ENCODE data around the gene KRTAP9-3. TPM values are rescaled to one million over a fixed set of nuclear protein-coding genes. Genes with fewer than 3 reads are reported as not detected.
"Not testable (repeated sequence)": the region's sequence is repeated elsewhere in the genome, so short reads cannot be mapped to it uniquely, and the experiment has no call there.

KRTAP9-3 gene
- total and polyA plus RNA-seq, 9 donors = not detected

- not testable (repeated sequence) for DNase-seq; H3K27me3 ChIP-seq (ENCODE audit: control insufficient read depth, insufficient read depth, low read length); H3K36me3 ChIP-seq (ENCODE audit: control insufficient read depth, insufficient read depth, low read length); H3K4me3 ChIP-seq (ENCODE audit: low read length); H3K4me1 ChIP-seq (ENCODE audit: control insufficient read depth, insufficient read depth, low read length); H3K9me3 ChIP-seq (replicated peaks; ENCODE audit: control insufficient read depth, low read depth, low read length); H3K27ac ChIP-seq (ENCODE audit: low read length)
- WGBS (ENCODE audit: insufficient coverage) = 71% methylated on average over 1 of the region's 2 CpGs
These were observed 17.5 kb downstream of the KRTAP9-3 start, which contains the start of gene KRTAP9-4 for GRCh38 chr17:41249637-41250240. Gene KRTAP9-4 (plus strand): TSS chr17:41249687. CDS start chr17:41249721, 34 bp downstream.

- Histone ChIP-seq H3K9me3 (replicated peaks; ENCODE audit: control insufficient read depth, low read depth, low read length) (no peaks in the 10 kb centered on the region), H3K27me3 (ENCODE audit: control insufficient read depth, insufficient read depth, low read length) (peaks cover 5% of the 10 kb centered on the region), H3K27ac (ENCODE audit: low read length) (no peak overlapping the region), H3K4me1 (ENCODE audit: control insufficient read depth, insufficient read depth, low read length) (no peaks in the 10 kb centered on the region), H3K4me3 (ENCODE audit: low read length) (no peak overlapping the region), H3K36me3 (ENCODE audit: control insufficient read depth, insufficient read depth, low read length) (no peaks in the 10 kb centered on the region)
- 100% methylated on average over 1 of the region's 1 CpG for WGBS (ENCODE audit: insufficient coverage)
- DNase-seq = no peak
These were observed 19.0 kb downstream of the KRTAP9-3 start for GRCh38 chr17:41251261-41251660.

- Histone ChIP-seq H3K4me1 (ENCODE audit: control insufficient read depth, insufficient read depth, low read length) (no peaks in the 10 kb centered on the region), H3K36me3 (ENCODE audit: control insufficient read depth, insufficient read depth, low read length) (no peaks in the 10 kb centered on the region), H3K27ac (ENCODE audit: low read length) (no peak overlapping the region), H3K27me3 (ENCODE audit: control insufficient read depth, insufficient read depth, low read length) (peaks cover 5% of the 10 kb centered on the region), H3K9me3 (replicated peaks; ENCODE audit: control insufficient read depth, low read depth, low read length) (no peaks in the 10 kb centered on the region), H3K4me3 (ENCODE audit: low read length) (no peak overlapping the region)
- no peak for DNase-seq
- WGBS (ENCODE audit: insufficient coverage) = no CpG with 5 or more reads among the region's 1 CpG
These were observed 22.6 kb downstream of the KRTAP9-3 start for GRCh38 chr17:41254861-41255260.

GRCh38 chr17:41255381-41256290 lies 23.4 kb downstream of the KRTAP9-3 start, which contains the start of gene KRTAP9-9:
Gene KRTAP9-9 (plus strand): TSS chr17:41255384.
- not testable (repeated sequence) for H3K36me3 ChIP-seq (ENCODE audit: control insufficient read depth, insufficient read depth, low read length); H3K27me3 ChIP-seq (ENCODE audit: control insufficient read depth, insufficient read depth, low read length); H3K4me3 ChIP-seq (ENCODE audit: low read length); DNase-seq; H3K4me1 ChIP-seq (ENCODE audit: control insufficient read depth, insufficient read depth, low read length); H3K27ac ChIP-seq (ENCODE audit: low read length); H3K9me3 ChIP-seq (replicated peaks; ENCODE audit: control insufficient read depth, low read depth, low read length)
- 68% methylated on average over 5 of the region's 5 CpGs for WGBS (ENCODE audit: insufficient coverage)

GRCh38 chr17:41256291-41256685 lies 24.0 kb downstream of the KRTAP9-3 start:
- Histone ChIP-seq H3K36me3 (ENCODE audit: control insufficient read depth, insufficient read depth, low read length) (no peaks in the 10 kb centered on the region), H3K27ac (ENCODE audit: low read length) (no peak overlapping the region), H3K4me3 (ENCODE audit: low read length) (no peak overlapping the region), H3K4me1 (ENCODE audit: control insufficient read depth, insufficient read depth, low read length) (no peaks in the 10 kb centered on the region), H3K9me3 (replicated peaks; ENCODE audit: control insufficient read depth, low read depth, low read length) (no peaks in the 10 kb centered on the region), H3K27me3 (ENCODE audit: control insufficient read depth, insufficient read depth, low read length) (peaks cover 5% of the 10 kb centered on the region)
- no CpG with 5 or more reads among the region's 1 CpG for WGBS (ENCODE audit: insufficient coverage)
- no peak for DNase-seq

GRCh38 chr17:41258406-41258805 lies 26.2 kb downstream of the KRTAP9-3 start:
- H3K4me1 ChIP-seq (ENCODE audit: control insufficient read depth, insufficient read depth, low read length) = no peaks in the 10 kb centered on the region
- H3K36me3 ChIP-seq (ENCODE audit: control insufficient read depth, insufficient read depth, low read length) = no peaks in the 10 kb centered on the region
- H3K9me3 ChIP-seq (replicated peaks; ENCODE audit: control insufficient read depth, low read depth, low read length) = no peaks in the 10 kb centered on the region
- H3K27me3 ChIP-seq (ENCODE audit: control insufficient read depth, insufficient read depth, low read length) = peaks cover 5% of the 10 kb centered on the region
- H3K4me3 ChIP-seq (ENCODE audit: low read length) = no peak overlapping the region
- H3K27ac ChIP-seq (ENCODE audit: low read length) = no peak overlapping the region
- no peak for DNase-seq

- H3K27me3 ChIP-seq (ENCODE audit: control insufficient read depth, insufficient read depth, low read length) = no peaks in the 10 kb centered on the region
- no peak overlapping the region for H3K4me3 ChIP-seq (ENCODE audit: low read length)
- no peak overlapping the region for H3K27ac ChIP-seq (ENCODE audit: low read length)
- DNase-seq = no peak
- 100% methylated on average over 1 of the region's 2 CpGs for whole genome bisulfite sequencing (ENCODE audit: insufficient coverage)
- no peaks in the 10 kb centered on the region for H3K4me1 ChIP-seq (ENCODE audit: control insufficient read depth, insufficient read depth, low read length)
- no peaks in the 10 kb centered on the region for H3K9me3 ChIP-seq (replicated peaks; ENCODE audit: control insufficient read depth, low read depth, low read length)
- H3K36me3 ChIP-seq (ENCODE audit: control insufficient read depth, insufficient read depth, low read length) = no peaks in the 10 kb centered on the region
These were observed 31.0 kb downstream of the KRTAP9-3 start for GRCh38 chr17:41263212-41263611.

- 67% methylated on average over 2 of the region's 3 CpGs for WGBS (ENCODE audit: insufficient coverage)
- Histone ChIP-seq H3K27me3 (ENCODE audit: control insufficient read depth, insufficient read depth, low read length) (no peaks in the 10 kb centered on the region), H3K4me3 (ENCODE audit: low read length) (no peak overlapping the region), H3K4me1 (ENCODE audit: control insufficient read depth, insufficient read depth, low read length) (no peaks in the 10 kb centered on the region), H3K27ac (ENCODE audit: low read length) (no peak overlapping the region), H3K9me3 (replicated peaks; ENCODE audit: control insufficient read depth, low read depth, low read length) (no peaks in the 10 kb centered on the region), H3K36me3 (ENCODE audit: control insufficient read depth, insufficient read depth, low read length) (no peaks in the 10 kb centered on the region)
- no peak for DNase-seq
These were observed 32.4 kb downstream of the KRTAP9-3 start for GRCh38 chr17:41264599-41264998.

GRCh38 chr17:41265078-41265477 lies 32.8 kb downstream of the KRTAP9-3 start, which contains the start of gene KRTAP9-6:
Gene KRTAP9-6 (plus strand): TSS chr17:41265378. CDS start chr17:41265378, 0 bp downstream.
- Histone ChIP-seq H3K27me3 (ENCODE audit: control insufficient read depth, insufficient read depth, low read length) (no peaks in the 10 kb centered on the region), H3K9me3 (replicated peaks; ENCODE audit: control insufficient read depth, low read depth, low read length) (no peaks in the 10 kb centered on the region), H3K4me3 (ENCODE audit: low read length) (no peak within 1 kb of the TSS), H3K4me1 (ENCODE audit: control insufficient read depth, insufficient read depth, low read length) (no peaks in the 10 kb centered on the region), H3K36me3 (ENCODE audit: control insufficient read depth, insufficient read depth, low read length) (no peaks in the 10 kb centered on the region), H3K27ac (ENCODE audit: low read length) (no peak within 1 kb of the TSS)
- 80% methylated on average over 1 of the region's 2 CpGs for WGBS (ENCODE audit: insufficient coverage)
- DNase-seq = no peak

- Histone ChIP-seq H3K4me3 (ENCODE audit: low read length) (no peak overlapping the region), H3K9me3 (replicated peaks; ENCODE audit: control insufficient read depth, low read depth, low read length) (no peaks in the 10 kb centered on the region), H3K27me3 (ENCODE audit: control insufficient read depth, insufficient read depth, low read length) (no peaks in the 10 kb centered on the region), H3K4me1 (ENCODE audit: control insufficient read depth, insufficient read depth, low read length) (no peaks in the 10 kb centered on the region), H3K36me3 (ENCODE audit: control insufficient read depth, insufficient read depth, low read length) (no peaks in the 10 kb centered on the region), H3K27ac (ENCODE audit: low read length) (no peak overlapping the region)
- DNase-seq = no peak
- WGBS (ENCODE audit: insufficient coverage) = no CpG with 5 or more reads among the region's 3 CpGs
These were observed 35.5 kb downstream of the KRTAP9-3 start for GRCh38 chr17:41267711-41268110.
